ENCODE results near the gene CNIH3. TPM values are rescaled to one million over a fixed set of nuclear protein-coding genes. Genes with fewer than 3 reads are reported as not detected.

Gene CNIH3
- total and polyA plus RNA-seq, 2 donors (not counting 1 experiment from before 2014, with no cell fraction given), result 0.72 to 1.8 TPM

DNA sequence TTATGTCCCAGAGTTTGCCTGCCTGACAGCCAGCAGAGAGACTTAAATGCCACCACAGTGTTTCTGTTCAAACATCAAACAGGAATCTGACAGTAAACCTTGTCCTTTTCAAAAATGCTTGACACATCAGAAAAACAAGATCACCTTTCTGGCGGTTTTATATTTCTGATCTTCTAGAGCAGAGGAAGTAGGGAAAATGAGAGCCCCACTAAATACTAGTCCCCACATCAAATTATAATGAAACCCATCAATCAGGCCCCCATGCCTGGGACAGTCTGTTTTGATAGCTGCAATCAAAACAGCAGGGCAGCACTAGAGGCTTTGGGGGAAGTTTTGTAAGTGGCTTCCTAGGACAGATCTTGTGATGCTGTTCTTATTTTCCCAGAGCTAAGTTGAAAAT, 129.3 kb downstream of the CNIH3 start:
- no peaks in the 10 kb centered on the region for H3K27me3 ChIP-seq (replicated peaks in 1 of 4; ENCODE audit: control extremely low read depth in 1 of 4, control insufficient read depth in 3 of 4, insufficient read depth in 4 of 4, low read length in 3 of 4)
- H3K4me3 ChIP-seq (ENCODE audit: control extremely low read depth in 1 of 5, extremely low read depth in 1 of 5, insufficient read depth in 1 of 5, low read depth in 2 of 5, low read length in 4 of 5), result no peak overlapping the region
- WGBS (ENCODE audit: insufficient coverage), result no CpG with 5 or more reads among the region's 1 CpG
- TF ChIP-seq, protein P1, sequence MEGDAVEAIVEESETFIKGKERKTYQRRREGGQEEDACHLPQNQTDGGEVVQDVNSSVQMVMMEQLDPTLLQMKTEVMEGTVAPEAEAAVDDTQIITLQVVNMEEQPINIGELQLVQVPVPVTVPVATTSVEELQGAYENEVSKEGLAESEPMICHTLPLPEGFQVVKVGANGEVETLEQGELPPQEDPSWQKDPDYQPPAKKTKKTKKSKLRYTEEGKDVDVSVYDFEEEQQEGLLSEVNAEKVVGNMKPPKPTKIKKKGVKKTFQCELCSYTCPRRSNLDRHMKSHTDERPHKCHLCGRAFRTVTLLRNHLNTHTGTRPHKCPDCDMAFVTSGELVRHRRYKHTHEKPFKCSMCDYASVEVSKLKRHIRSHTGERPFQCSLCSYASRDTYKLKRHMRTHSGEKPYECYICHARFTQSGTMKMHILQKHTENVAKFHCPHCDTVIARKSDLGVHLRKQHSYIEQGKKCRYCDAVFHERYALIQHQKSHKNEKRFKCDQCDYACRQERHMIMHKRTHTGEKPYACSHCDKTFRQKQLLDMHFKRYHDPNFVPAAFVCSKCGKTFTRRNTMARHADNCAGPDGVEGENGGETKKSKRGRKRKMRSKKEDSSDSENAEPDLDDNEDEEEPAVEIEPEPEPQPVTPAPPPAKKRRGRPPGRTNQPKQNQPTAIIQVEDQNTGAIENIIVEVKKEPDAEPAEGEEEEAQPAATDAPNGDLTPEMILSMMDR (IDR thresholded peaks at IDR 0.05), result no peak
- ChIA-PET POLR2A (no interaction called here), CTCF (no interaction called here)
- no peak for DNase-seq
- no peak overlapping the region for H3K4me2 ChIP-seq (replicated peaks; ENCODE audit: low read depth, low read length, poor library complexity, severe bottlenecking)
- H2AFZ ChIP-seq (ENCODE audit: insufficient read depth, low read depth, low read length, poor library complexity, severe bottlenecking), result no peak overlapping the region
- Mint-ChIP-seq H3K9me3 (ENCODE audit: insufficient read depth) (no peaks in the 10 kb centered on the region), H3K4me1 (no peaks in the 10 kb centered on the region), H3K4me3 (no peak overlapping the region), H3K27me3 (peaks cover 5% of the 10 kb centered on the region), H3K27ac (no peak overlapping the region)
- no peaks in the 10 kb centered on the region for H3K4me1 ChIP-seq (ENCODE audit: control insufficient read depth in 2 of 2, insufficient read depth in 2 of 2, low read length in 2 of 2)
- H4K20me1 ChIP-seq (ENCODE audit: control insufficient read depth, insufficient read depth, low read length, poor library complexity, severe bottlenecking), result no peaks in the 10 kb centered on the region
- ATAC-seq (ENCODE audit: low read depth), result no peak
- no peak overlapping the region for H3K27ac ChIP-seq (ENCODE audit: low read length in 2 of 2)
- intact Hi-C loops (cut with micrococcal nuclease), result no loop called here
- no peaks in the 10 kb centered on the region for H3K36me3 ChIP-seq (replicated peaks in 1 of 2; ENCODE audit: control extremely low read depth in 1 of 2, control insufficient read depth in 1 of 2, extremely low read depth in 1 of 2, insufficient read depth in 2 of 2, low read length in 1 of 2)
- H3K9ac ChIP-seq (ENCODE audit: low read length), result no peak overlapping the region
- no peaks in the 10 kb centered on the region for H3K9me3 ChIP-seq (ENCODE audit: control extremely low read depth in 1 of 3, control insufficient read depth in 2 of 3, insufficient read depth in 1 of 3, low read length in 2 of 3)
- H3K79me2 ChIP-seq (ENCODE audit: control insufficient read depth, insufficient read depth, low read length), result no peaks in the 10 kb centered on the region

DNA sequence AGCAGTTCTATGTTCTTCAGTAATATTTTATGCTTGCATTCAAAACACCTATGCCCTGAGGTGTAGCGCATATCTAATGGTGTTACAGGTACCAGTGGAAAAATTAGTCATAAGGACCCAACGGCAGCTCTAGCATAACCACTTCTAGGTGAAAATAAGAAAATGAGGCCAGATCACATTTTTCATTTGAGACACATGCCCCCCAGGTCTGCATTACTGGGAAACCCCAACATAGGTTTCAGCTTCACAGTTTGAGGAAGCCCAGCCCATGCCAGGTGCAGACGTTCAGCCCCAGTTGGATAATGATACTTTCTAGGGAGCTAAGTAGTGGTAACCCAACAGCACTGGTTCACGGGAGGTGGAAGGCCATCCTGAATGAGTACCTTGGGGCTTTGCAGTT, 129.8 kb downstream of the CNIH3 start:
- Histone ChIP-seq H3K79me2 (ENCODE audit: control insufficient read depth, insufficient read depth, low read length) (no peaks in the 10 kb centered on the region), H2AFZ (ENCODE audit: insufficient read depth, low read depth, low read length, poor library complexity, severe bottlenecking) (no peak overlapping the region), H3K4me2 (replicated peaks; ENCODE audit: low read depth, low read length, poor library complexity, severe bottlenecking) (no peak overlapping the region), H3K9me3 (ENCODE audit: control extremely low read depth in 1 of 3, control insufficient read depth in 2 of 3, insufficient read depth in 1 of 3, low read length in 2 of 3) (no peaks in the 10 kb centered on the region), H3K36me3 (replicated peaks in 1 of 2; ENCODE audit: control extremely low read depth in 1 of 2, control insufficient read depth in 1 of 2, extremely low read depth in 1 of 2, insufficient read depth in 2 of 2, low read length in 1 of 2) (no peaks in the 10 kb centered on the region), H4K20me1 (ENCODE audit: control insufficient read depth, insufficient read depth, low read length, poor library complexity, severe bottlenecking) (no peaks in the 10 kb centered on the region), H3K9ac (ENCODE audit: low read length) (no peak overlapping the region), H3K27me3 (replicated peaks in 1 of 4; ENCODE audit: control extremely low read depth in 1 of 4, control insufficient read depth in 3 of 4, insufficient read depth in 4 of 4, low read length in 3 of 4) (no peaks in the 10 kb centered on the region), H3K4me1 (ENCODE audit: control insufficient read depth in 2 of 2, insufficient read depth in 2 of 2, low read length in 2 of 2) (no peaks in the 10 kb centered on the region), H3K27ac (ENCODE audit: low read length in 2 of 2) (no peak overlapping the region), H3K4me3 (ENCODE audit: control extremely low read depth in 1 of 5, extremely low read depth in 1 of 5, insufficient read depth in 1 of 5, low read depth in 2 of 5, low read length in 4 of 5) (no peak overlapping the region)
- H3K4me3 Mint-ChIP-seq, result no peak overlapping the region
- ATAC-seq (ENCODE audit: low read depth) (no peak), DNase-seq (no peak)
- peaks cover 6% of the 10 kb centered on the region for H3K27me3 Mint-ChIP-seq
- no peak overlapping the region for H3K27ac Mint-ChIP-seq
- no peaks in the 10 kb centered on the region for H3K4me1 Mint-ChIP-seq
- intact Hi-C loops (cut with micrococcal nuclease), result no loop called here
- POLR2A ChIA-PET, result no interaction called here
- no peak for TF ChIP-seq EZH2 (IDR thresholded peaks at IDR 0.05; ENCODE audit: borderline replicate concordance, insufficient read depth, low read depth, low read length, poor library complexity, severe bottlenecking)
- CTCF ChIA-PET, result no interaction called here
- H3K9me3 Mint-ChIP-seq (ENCODE audit: insufficient read depth), result no peaks in the 10 kb centered on the region
- 67% methylated on average over 3 of the region's 4 CpGs for WGBS (ENCODE audit: insufficient coverage)

All from B cell (primary cell).